Fibroblast of mammary gland (primary cell): ENCODE data around the gene MYADML2.

Source experiments
- DNase-seq: peaks from one replicate; pipeline ENCODE4 v3.0.0-alpha.2; 2010; ENCODE audit warnings: low read depth
- H3K4me3 ChIP-seq: 2 replicates; pipeline ENCODE4 v1.5.1; 2011; ENCODE audit warnings: low read depth, mild to moderate bottlenecking, low read length, moderate library complexity; ENCODE audit not compliant: control insufficient read depth
- CTCF ChIP-seq: conservative IDR thresholded peaks from 2 replicates; pipeline ENCODE4 v1.5.1; 2011; ENCODE audit warnings: low read depth, low read length, inconsistent platforms; ENCODE audit not compliant: control insufficient read depth, insufficient read depth

The MYADML2 gene

GRCh38 chr17:81930142-81931125, 16.6 kb downstream of the MYADML2 start:
- TF ChIP-seq CTCF = no peak
- H3K4me3 ChIP-seq = no peak overlapping the region

GRCh38 chr17:81929253-81930141, 17.5 kb downstream of the MYADML2 start:
- H3K4me3 ChIP-seq = no peak overlapping the region
- no peak for DNase-seq
- TF ChIP-seq CTCF = no peak

More at GRCh38 chr17:81930142-81931125, 16.6 kb downstream of the MYADML2 start:
- no peak for DNase-seq

GRCh38 chr17:81928544-81929252, 18.3 kb downstream of the MYADML2 start:
- no peak for DNase-seq
- no peak for TF ChIP-seq CTCF

GRCh38 chr17:81927653-81928543, 19.1 kb downstream of the MYADML2 start, which contains the start of gene MAFG:
Gene MAFG (minus strand): TSS chr17:81927735. CDS start chr17:81923185, 4,550 bp downstream.
- peak within 1 kb of the TSS; percentile 71 for H3K4me3 ChIP-seq
- DNase-seq = peak; percentile 88
- TF ChIP-seq CTCF = peak; percentile 2

More at GRCh38 chr17:81928544-81929252, 18.3 kb downstream of the MYADML2 start:
- peak overlapping the region; percentile 52 for H3K4me3 ChIP-seq

- DNase-seq = no peak
- H3K4me3 ChIP-seq = peak overlapping the region; percentile 71
- no peak for TF ChIP-seq CTCF
Observed at GRCh38 chr17:81927152-81927652, 19.8 kb downstream of the MYADML2 start.
